Measurements from ENCODE around the gene TSSC4.

The TSSC4 gene

GRCh38 chr11:2434506-2435255, 34.1 kb downstream of the TSSC4 start (continued):
- TF ChIP-seq CTCF (tag by site-specific recombination; IDR thresholded peaks at IDR 0.05) (no peak), OSR2 (tag by site-specific recombination; IDR thresholded peaks at IDR 0.05) (no peak), ZNF121 (tag by site-specific recombination; IDR thresholded peaks at IDR 0.05) (no peak), ZNF280C (tag by site-specific recombination; IDR thresholded peaks at IDR 0.05) (no peak)

GRCh38 chr11:2435288-2436012, 34.9 kb downstream of the TSSC4 start:
- no peaks in the 10 kb centered on the region for H3K36me3 ChIP-seq (ENCODE audit: control insufficient read depth in 2 of 2, insufficient read depth in 1 of 2, low read length in 2 of 2)
- TF ChIP-seq ZNF366 (tag by site-specific recombination; conservative IDR thresholded peaks at IDR 0.05) (peak; percentile 97), EGR2 (tag by site-specific recombination; IDR thresholded peaks at IDR 0.05; ENCODE audit: low read depth) (peak; percentile 62; the same call in 1 of the 2 replicates), ZNF302 (tag by site-specific recombination; IDR thresholded peaks at IDR 0.05; ENCODE audit: low read depth) (no peak), ZFHX2 (tag by site-specific recombination; conservative IDR thresholded peaks at IDR 0.05) (peak; percentile 65), ZBTB17 (tag by site-specific recombination; IDR thresholded peaks at IDR 0.05) (peak; percentile 26; the same call in 1 of the 2 replicates)
- H3K27ac ChIP-seq (ENCODE audit: extremely low read depth, low read depth, low read length), result no peak overlapping the region
- ChIA-PET POLR2A (no interaction called here), CTCF (interaction anchor here (1.1 to 4.3 kb wide), 2 partner anchors 12 to 97 kb away, joined by 5 to 24 read pairs; no protein-coding TSS in a partner anchor)
- H3K4me3 ChIP-seq (ENCODE audit: low read depth, low read length), result no peak overlapping the region
- no peaks in the 10 kb centered on the region for H3K4me1 ChIP-seq (ENCODE audit: control insufficient read depth, insufficient read depth, low read length)
- no peaks in the 10 kb centered on the region for H3K9me3 ChIP-seq (ENCODE audit: control insufficient read depth, insufficient read depth, low read depth, low read length)

GRCh38 chr11:2436013-2436520, 35.5 kb downstream of the TSSC4 start:
- ChIA-PET CTCF (interaction anchor here (1.1 to 4.3 kb wide), 2 partner anchors 13 to 96 kb away, joined by 5 to 24 read pairs; no protein-coding TSS in a partner anchor), POLR2A (no interaction called here)
- Histone ChIP-seq H3K27ac (ENCODE audit: extremely low read depth, low read depth, low read length) (no peak overlapping the region), H3K9me3 (ENCODE audit: control insufficient read depth, insufficient read depth, low read depth, low read length) (no peaks in the 10 kb centered on the region), H3K4me3 (ENCODE audit: low read depth, low read length) (no peak overlapping the region), H3K36me3 (ENCODE audit: control insufficient read depth in 2 of 2, insufficient read depth in 1 of 2, low read length in 2 of 2) (no peaks in the 10 kb centered on the region), H3K4me1 (ENCODE audit: control insufficient read depth, insufficient read depth, low read length) (no peaks in the 10 kb centered on the region)
- TF ChIP-seq ZNF274 (IDR thresholded peaks at IDR 0.05; ENCODE audit: low read length) (no peak), ZNF274 (tag by site-specific recombination; IDR thresholded peaks at IDR 0.05; ENCODE audit: borderline replicate concordance) (no peak), ZNF19 (tag by site-specific recombination; IDR thresholded peaks at IDR 0.05; ENCODE audit: low read depth) (no peak), BCL11B (tag by site-specific recombination; IDR thresholded peaks at IDR 0.05; ENCODE audit: low read depth) (no peak)

GRCh38 chr11:2436521-2437031, 36.0 kb downstream of the TSSC4 start:
- H3K27ac ChIP-seq (ENCODE audit: extremely low read depth, low read depth, low read length), result no peak overlapping the region
- ChIA-PET CTCF (interaction anchor here (0.7 to 4.3 kb wide), 4 partner anchors 13 to 608 kb away, joined by 3 to 24 read pairs (median 4); no protein-coding TSS in a partner anchor), POLR2A (no interaction called here)
- no peaks in the 10 kb centered on the region for H3K36me3 ChIP-seq (ENCODE audit: control insufficient read depth in 2 of 2, insufficient read depth in 1 of 2, low read length in 2 of 2)
- H3K4me3 ChIP-seq (ENCODE audit: low read depth, low read length), result no peak overlapping the region
- no peaks in the 10 kb centered on the region for H3K4me1 ChIP-seq (ENCODE audit: control insufficient read depth, insufficient read depth, low read length)
- no peaks in the 10 kb centered on the region for H3K9me3 ChIP-seq (ENCODE audit: control insufficient read depth, insufficient read depth, low read depth, low read length)
- TF ChIP-seq KLF9 (tag by site-specific recombination; IDR thresholded peaks at IDR 0.05; ENCODE audit: low read depth) (no peak), ZNF830 (tag by site-specific recombination; IDR thresholded peaks at IDR 0.05; ENCODE audit: low read depth) (no peak), ZNF302 (tag by site-specific recombination; IDR thresholded peaks at IDR 0.05; ENCODE audit: low read depth) (no peak), GLIS1 (tag by site-specific recombination; IDR thresholded peaks at IDR 0.05) (no peak), ZNF639 (tag by site-specific recombination; IDR thresholded peaks at IDR 0.05) (no peak), ZNF280D (tag by site-specific recombination; IDR thresholded peaks at IDR 0.05) (no peak), ZSCAN16 (tag by site-specific recombination; IDR thresholded peaks at IDR 0.05) (no peak)
